ENCODE results near the gene RAB11FIP3. TPM values are rescaled to one million over a fixed set of nuclear protein-coding genes. Genes with fewer than 3 reads are reported as not detected.

Gene RAB11FIP3
- total and polyA plus RNA-seq, 2 of the 13 experiments (the other 11 are each of a cell fraction or from before 2014, with no cell fraction given), result 34.3 to 57.6 TPM

DNA sequence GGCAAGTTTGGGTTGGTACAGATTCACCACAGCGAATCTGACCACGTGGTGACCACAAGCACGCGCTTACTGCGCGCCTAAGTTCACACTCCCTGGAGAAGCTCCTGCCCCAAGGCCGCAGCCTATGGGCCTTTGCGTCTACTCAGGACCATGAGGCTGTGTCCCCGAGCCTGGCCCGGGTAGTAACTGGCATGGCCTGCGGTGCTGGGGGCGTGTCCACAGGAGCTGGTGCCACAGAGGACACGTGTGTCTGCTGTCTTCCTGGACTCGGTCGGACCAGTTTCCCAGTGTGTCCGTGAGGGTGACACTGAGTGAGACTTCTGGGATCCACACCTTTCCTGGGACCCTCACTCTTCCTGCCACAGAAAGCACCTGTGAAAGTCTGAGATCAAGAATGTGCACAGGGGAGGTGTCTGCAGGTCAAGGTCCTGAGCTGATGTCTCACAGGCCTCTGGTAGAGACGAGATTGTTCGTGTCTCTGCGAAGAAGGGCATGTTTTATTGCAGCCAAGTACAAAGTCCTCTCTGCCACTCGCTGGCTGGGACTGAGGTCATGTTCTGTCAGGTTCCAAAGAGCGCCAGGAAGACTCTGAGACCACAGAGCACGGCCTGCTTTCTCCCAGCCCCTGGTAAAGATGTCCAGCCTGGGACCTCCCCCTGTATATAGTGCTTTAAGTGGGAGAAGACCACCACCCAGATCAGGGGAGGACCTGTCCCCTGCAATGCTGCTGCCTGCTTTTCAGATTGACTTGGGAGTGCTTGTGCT, 76.9 kb downstream of the RAB11FIP3 start (continued):
- TF ChIP-seq, protein P1, sequence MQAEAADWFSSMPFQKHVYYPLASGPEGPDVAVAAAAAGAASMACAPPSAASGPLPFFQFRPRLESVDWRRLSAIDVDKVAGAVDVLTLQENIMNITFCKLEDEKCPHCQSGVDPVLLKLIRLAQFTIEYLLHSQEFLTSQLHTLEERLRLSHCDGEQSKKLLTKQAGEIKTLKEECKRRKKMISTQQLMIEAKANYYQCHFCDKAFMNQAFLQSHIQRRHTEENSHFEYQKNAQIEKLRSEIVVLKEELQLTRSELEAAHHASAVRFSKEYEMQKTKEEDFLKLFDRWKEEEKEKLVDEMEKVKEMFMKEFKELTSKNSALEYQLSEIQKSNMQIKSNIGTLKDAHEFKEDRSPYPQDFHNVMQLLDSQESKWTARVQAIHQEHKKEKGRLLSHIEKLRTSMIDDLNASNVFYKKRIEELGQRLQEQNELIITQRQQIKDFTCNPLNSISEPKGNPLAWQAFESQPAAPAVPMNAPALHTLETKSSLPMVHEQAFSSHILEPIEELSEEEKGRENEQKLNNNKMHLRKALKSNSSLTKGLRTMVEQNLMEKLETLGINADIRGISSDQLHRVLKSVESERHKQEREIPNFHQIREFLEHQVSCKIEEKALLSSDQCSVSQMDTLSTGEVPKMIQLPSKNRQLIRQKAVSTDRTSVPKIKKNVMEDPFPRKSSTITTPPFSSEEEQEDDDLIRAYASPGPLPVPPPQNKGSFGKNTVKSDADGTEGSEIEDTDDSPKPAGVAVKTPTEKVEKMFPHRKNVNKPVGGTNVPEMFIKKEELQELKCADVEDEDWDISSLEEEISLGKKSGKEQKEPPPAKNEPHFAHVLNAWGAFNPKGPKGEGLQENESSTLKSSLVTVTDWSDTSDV (CRISPR knock-in tag; IDR thresholded peaks at IDR 0.05), result no peak
- TF ChIP-seq ZNF816 (CRISPR knock-in tag; IDR thresholded peaks at IDR 0.05; ENCODE audit: borderline replicate concordance) (no peak), NPAS2 (CRISPR knock-in tag; IDR thresholded peaks at IDR 0.05; ENCODE audit: borderline replicate concordance) (no peak), ZNF883 (CRISPR knock-in tag; IDR thresholded peaks at IDR 0.05; ENCODE audit: not compliant biosample characterization) (peak; percentile 63), ZNF260 (CRISPR knock-in tag; IDR thresholded peaks at IDR 0.05; ENCODE audit: borderline replicate concordance, low read depth) (no peak), ZNF451 (CRISPR knock-in tag; IDR thresholded peaks at IDR 0.05) (no peak; the same call in 1 of the 2 replicates), ZNF207 (IDR thresholded peaks at IDR 0.05; ENCODE audit: borderline replicate concordance) (no peak), ZNF773 (CRISPR knock-in tag; IDR thresholded peaks at IDR 0.05; ENCODE audit: borderline replicate concordance) (no peak), ZNF496 (CRISPR knock-in tag; IDR thresholded peaks at IDR 0.05; ENCODE audit: insufficient replicate concordance) (no peak), MAFG (CRISPR knock-in tag; IDR thresholded peaks at IDR 0.05) (no peak), IRX3 (CRISPR knock-in tag; IDR thresholded peaks at IDR 0.05; ENCODE audit: borderline replicate concordance, low read depth) (no peak), ELF3 (CRISPR knock-in tag; IDR thresholded peaks at IDR 0.05) (peak; percentile 64), ZNF510 (CRISPR knock-in tag; IDR thresholded peaks at IDR 0.05; ENCODE audit: low read depth) (no peak), SMAD1 (CRISPR knock-in tag; IDR thresholded peaks at IDR 0.05; ENCODE audit: borderline replicate concordance, low read depth) (no peak), KAT7 (CRISPR knock-in tag; IDR thresholded peaks at IDR 0.05; ENCODE audit: borderline replicate concordance) (no peak), EHMT2 (IDR thresholded peaks at IDR 0.05; ENCODE audit: borderline replicate concordance, low read depth, low read length) (no peak), ZNF530 (CRISPR knock-in tag; IDR thresholded peaks at IDR 0.05; ENCODE audit: low read depth) (no peak), DMAP1 (CRISPR knock-in tag; IDR thresholded peaks at IDR 0.05) (peak; percentile 81), TGIF2 (CRISPR knock-in tag; IDR thresholded peaks at IDR 0.05) (peak; percentile 61; the same call in 1 of the 2 replicates), ZNF335 (CRISPR knock-in tag; IDR thresholded peaks at IDR 0.05) (peak; percentile 74; the same call in 1 of the 2 replicates)
- TF ChIP-seq, protein P2, sequence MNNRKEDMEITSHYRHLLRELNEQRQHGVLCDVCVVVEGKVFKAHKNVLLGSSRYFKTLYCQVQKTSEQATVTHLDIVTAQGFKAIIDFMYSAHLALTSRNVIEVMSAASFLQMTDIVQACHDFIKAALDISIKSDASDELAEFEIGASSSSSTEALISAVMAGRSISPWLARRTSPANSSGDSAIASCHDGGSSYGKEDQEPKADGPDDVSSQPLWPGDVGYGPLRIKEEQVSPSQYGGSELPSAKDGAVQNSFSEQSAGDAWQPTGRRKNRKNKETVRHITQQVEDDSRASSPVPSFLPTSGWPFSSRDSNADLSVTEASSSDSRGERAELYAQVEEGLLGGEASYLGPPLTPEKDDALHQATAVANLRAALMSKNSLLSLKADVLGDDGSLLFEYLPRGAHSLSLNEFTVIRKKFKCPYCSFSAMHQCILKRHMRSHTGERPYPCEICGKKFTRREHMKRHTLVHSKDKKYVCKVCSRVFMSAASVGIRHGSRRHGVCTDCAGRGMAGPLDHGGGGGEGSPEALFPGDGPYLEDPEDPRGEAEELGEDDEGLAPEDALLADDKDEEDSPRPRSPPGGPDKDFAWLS (CRISPR knock-in tag; IDR thresholded peaks at IDR 0.05; ENCODE audit: borderline replicate concordance), result no peak
- TF ChIP-seq, protein P3, sequence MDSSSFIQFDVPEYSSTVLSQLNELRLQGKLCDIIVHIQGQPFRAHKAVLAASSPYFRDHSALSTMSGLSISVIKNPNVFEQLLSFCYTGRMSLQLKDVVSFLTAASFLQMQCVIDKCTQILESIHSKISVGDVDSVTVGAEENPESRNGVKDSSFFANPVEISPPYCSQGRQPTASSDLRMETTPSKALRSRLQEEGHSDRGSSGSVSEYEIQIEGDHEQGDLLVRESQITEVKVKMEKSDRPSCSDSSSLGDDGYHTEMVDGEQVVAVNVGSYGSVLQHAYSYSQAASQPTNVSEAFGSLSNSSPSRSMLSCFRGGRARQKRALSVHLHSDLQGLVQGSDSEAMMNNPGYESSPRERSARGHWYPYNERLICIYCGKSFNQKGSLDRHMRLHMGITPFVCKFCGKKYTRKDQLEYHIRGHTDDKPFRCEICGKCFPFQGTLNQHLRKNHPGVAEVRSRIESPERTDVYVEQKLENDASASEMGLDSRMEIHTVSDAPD (CRISPR knock-in tag; IDR thresholded peaks at IDR 0.05), result no peak
- TF ChIP-seq, protein P4, sequence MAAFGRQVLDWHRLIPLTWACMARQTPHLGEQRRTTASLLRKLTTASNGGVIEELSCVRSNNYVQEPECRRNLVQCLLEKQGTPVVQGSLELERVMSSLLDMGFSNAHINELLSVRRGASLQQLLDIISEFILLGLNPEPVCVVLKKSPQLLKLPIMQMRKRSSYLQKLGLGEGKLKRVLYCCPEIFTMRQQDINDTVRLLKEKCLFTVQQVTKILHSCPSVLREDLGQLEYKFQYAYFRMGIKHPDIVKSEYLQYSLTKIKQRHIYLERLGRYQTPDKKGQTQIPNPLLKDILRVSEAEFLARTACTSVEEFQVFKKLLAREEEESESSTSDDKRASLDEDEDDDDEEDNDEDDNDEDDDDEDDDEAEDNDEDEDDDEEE (CRISPR knock-in tag; IDR thresholded peaks at IDR 0.05), result no peak
